Raji (cell line): ENCODE results near the gene MKRN2.

ENCODE experiments used
- POLR2A ChIP-seq: IDR thresholded peaks from 2 replicates; pipeline ENCODE4 v1.6.1; 2011; ENCODE audit warnings: low read depth, low read length, control low read depth; ENCODE audit not compliant: insufficient read depth

Gene MKRN2

DNA sequence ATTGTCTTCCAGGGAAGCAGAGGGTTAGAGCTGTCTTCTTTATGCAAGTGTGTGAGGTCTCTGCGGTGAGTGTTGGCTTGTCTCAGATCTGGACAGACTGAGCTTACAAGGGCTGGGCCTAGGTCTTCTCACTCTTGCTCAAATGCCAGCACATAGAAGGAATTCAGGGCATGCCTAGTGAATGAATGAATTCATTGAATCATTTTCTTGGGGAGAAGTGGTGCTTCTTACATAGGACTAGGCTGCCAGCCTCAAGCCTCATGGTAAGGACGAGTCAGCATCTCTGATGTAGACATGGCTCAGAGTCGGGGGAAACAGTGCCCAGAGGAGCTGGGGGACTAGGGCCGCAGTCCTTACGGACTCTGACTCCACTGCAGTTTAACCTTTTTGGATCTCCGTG is 17.2 kb downstream of the MKRN2 start:
- TF ChIP-seq POLR2A, result no peak

DNA sequence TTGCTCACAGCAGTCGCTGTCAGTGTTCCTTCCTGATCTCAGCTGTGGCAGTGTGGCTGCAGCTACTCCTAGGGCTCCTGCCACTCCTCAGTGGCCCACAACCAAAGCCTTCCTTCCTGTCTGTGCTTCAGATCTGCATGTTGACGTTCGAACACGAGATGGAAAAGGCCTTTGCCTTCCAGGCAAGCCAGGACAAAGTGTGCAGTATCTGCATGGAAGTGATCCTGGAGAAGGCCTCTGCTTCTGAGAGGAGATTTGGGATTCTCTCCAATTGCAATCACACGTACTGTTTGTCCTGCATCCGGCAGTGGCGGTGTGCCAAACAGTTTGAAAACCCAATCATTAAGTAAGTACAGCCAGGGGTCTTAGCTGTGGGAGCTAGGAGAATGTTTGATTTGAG is 17.8 kb downstream of the MKRN2 start:
- TF ChIP-seq POLR2A, result no peak

- no peak for TF ChIP-seq POLR2A
Observed at GRCh38 chr3:12577379-12577778, 20.5 kb downstream of the MKRN2 start.

- no peak for TF ChIP-seq POLR2A
Observed at GRCh38 chr3:12578742-12579141, 21.9 kb downstream of the MKRN2 start.

- no peak for TF ChIP-seq POLR2A
Observed at GRCh38 chr3:12579456-12579855, 22.6 kb downstream of the MKRN2 start.

DNA sequence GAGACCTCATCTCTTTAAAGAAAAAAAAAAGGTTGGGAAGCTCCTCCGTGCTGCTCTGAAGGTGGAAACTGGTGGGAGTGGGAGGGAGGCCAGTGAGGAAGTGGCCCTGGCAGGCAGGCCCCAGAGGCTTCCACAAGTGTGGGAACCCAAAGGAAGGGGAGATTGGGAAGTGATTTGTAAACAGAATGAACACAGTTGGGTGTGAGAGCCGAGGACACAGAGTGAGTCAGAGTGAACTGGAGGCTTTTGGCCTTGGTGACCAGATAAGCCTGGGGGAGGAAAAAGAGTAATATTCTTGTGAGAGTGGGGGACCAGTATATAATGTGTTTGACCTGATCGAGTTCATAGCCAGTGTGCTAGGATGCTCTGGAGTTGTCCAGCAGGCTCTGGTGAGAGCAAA is 23.0 kb downstream of the MKRN2 start:
- TF ChIP-seq POLR2A, result no peak

DNA sequence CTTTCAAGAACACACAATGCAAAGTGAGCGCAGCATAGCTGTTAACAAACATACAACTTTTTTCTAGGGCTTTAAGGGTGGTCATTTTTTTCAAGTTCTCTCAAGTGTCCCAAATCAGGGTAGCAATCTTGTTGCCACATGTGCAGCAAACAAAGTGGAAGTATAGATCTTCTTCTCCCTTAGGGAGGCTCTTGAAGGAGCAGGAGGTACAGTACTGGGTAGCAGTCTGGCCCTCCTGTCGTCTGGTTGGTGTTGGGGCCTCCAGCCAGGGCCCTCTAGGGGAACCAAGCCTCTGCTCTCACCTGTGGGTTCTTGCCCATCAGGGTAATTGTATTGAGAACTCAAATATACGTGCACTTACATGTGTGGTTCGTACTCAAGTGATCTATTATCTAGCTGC is 25.8 kb downstream of the MKRN2 start:
- TF ChIP-seq POLR2A, result no peak

GRCh38 chr3:12583280-12583679 is 26.4 kb downstream of the MKRN2 start:
- no peak for TF ChIP-seq POLR2A

DNA sequence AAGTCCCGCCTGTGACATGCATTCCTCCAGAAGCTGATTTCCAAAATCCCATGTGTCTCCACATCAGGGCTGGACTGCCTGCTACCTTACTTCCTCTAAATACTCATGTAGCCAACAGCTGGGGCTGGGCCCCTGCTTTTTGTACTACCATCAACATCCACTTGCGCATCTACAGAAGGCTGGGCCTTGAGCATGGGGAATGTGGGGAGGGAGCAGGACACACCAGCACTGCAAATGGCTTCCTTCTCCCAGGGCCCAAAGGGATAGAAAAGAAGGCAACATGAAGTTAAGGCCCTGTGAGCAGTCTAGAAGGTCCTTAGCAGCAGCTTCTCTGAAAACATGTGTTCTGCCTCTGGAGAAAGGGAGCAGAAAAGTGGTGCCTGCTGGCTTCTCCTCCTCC is 27.2 kb downstream of the MKRN2 start:
- no peak for TF ChIP-seq POLR2A

- TF ChIP-seq POLR2A, result no peak
Observed at GRCh38 chr3:12585181-12585580, 28.3 kb downstream of the MKRN2 start.

DNA sequence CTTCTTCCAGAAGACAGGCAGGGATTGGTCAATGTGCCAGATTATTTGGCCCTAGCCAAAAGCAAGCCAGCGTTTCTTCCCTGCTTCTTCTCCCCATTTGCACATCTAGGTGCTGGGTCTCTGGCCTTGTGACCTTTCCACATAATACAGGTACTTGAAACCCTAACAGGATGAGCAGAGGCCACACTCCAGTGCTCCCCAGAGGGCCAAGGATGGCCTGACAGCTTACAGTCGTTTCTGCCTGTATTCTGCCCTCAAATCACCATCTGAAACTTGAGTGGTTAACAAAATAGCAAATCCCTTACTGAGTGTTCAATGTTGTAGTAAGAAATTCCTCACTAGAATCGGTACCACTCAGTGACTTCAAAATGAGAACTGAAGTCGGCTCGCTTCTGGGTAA is 29.1 kb downstream of the MKRN2 start:
- TF ChIP-seq POLR2A, result no peak

DNA sequence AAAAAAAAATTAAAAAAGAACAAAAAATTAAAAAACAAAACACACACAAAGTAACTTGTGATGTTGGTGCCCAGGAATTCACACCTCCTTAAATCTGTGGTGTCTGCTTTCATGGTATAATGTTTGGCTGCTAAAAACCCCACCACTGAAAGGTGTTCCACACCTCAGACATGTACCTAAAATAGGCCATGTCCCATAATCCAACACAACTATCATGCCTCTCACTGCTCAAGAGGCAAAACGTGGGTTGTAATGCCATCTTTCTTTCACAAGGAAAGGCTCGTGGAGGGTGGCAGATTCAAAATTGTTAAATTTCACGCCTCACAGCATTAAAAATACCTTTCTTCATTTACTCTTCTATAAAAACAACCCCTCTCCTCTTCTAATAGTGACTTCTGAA is 29.5 kb downstream of the MKRN2 start:
- no peak for TF ChIP-seq POLR2A

DNA sequence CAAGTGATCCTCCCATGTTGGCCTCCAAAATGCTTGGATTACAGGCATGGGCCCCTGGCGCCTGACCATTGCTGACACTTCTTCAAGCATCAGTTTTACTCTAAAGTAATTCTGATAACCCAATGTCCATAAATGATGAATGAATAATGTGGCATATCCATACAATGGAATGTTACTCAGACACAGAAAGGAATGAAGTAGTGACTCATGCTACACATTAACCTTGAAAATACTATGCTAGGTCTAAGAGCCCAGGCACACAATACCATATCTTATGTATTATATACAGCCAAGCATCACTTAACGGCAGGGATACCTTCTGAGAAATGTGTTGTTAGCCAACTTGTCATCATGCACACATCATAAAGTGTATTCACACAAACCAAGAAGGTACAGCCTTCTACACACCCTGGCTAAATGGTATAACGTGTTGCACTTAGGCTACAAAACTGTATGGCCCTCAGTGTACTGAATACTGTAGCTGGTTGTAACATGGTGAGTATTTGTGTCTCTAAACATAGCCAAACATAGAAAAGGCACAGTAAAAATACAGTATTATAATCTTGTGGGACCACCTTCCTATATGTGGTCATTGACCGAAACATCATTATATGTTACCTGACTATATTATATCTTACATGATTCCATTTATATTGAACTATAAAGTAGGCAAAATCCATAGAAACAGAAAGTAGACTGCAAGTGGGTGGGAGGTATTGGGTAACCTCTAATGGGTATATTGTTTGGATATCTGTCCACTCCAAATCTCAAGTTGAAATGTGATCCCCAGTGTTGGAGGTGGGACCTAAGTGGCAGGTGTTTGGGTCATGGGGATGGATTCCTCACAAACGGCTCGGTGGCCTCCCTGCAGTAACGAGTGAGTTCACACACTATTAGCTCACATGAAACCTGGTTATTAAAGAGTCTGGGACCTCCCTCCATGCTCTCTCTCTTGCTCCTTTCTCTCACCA is 31.4 kb downstream of the MKRN2 start:
- TF ChIP-seq POLR2A, result no peak

- TF ChIP-seq POLR2A, result no peak
Observed at GRCh38 chr3:12590096-12590495, 33.2 kb downstream of the MKRN2 start.

GRCh38 chr3:12591456-12591855 is 34.6 kb downstream of the MKRN2 start:
- TF ChIP-seq POLR2A, result no peak

GRCh38 chr3:12591997-12592715 is 35.3 kb downstream of the MKRN2 start:
- no peak for TF ChIP-seq POLR2A
